Adrenal gland (tissue), 12 donors: ENCODE results near the gene IGF2. TPM values are rescaled to one million over a fixed set of nuclear protein-coding genes. Genes with fewer than 3 reads are reported as not detected.
A peak's percentile ranks its signal among the peaks of the same experiment; 100 is the strongest.

Experiments
- DNase-seq, 7 donors: peaks; one replicate each; pipeline ENCODE4 v3.0.0-alpha.2; 2019 to 2020
- H3K27ac ChIP-seq, 5 donors: fragments of 200-600 bp; sonication (generic) in 4 of 5; 1 replicate in 3 of 5; 2 replicates in 2 of 5; pipeline versions ENCODE4 v1.5.1 to v1.8.0; 2016 to 2020; ENCODE audit warnings: mild to moderate bottlenecking in 1 of 5
- H3K27me3 ChIP-seq: fragments of 200-600 bp; 2 replicates; pipeline ENCODE4 v1.8.0; 2021
- H3K36me3 ChIP-seq, 2 donors: fragments of 200-600 bp; replicated peaks in 1 of 2; 1 replicate in 1 of 2; 2 replicates in 1 of 2; pipeline versions ENCODE4 v1.5.1 to v1.8.0; 2018 to 2022
- H3K4me1 ChIP-seq, 2 donors: fragments of 200-600 bp; replicated peaks in 1 of 2; 1 replicate in 1 of 2; 2 replicates in 1 of 2; pipeline versions ENCODE4 v1.5.1 to v1.8.0; 2018 to 2021
- H3K4me3 ChIP-seq, 4 donors: fragments of 200-600 bp; sonication (generic) in 3 of 4; one replicate each; pipeline ENCODE4 v1.5.1; 2016 to 2018
- H3K9me3 ChIP-seq, 3 donors: fragments of 200-600 bp; sonication (generic) in 1 of 3; replicated peaks in 1 of 3; 1 replicate in 2 of 3; 2 replicates in 1 of 3; pipeline versions ENCODE4 v1.5.1 to v1.8.0; 2016 to 2021
- POLR2A ChIP-seq, 2 donors: fragments of 450-650 bp; IDR thresholded peaks; one replicate each; pipeline ENCODE4 v1.6.1; 2017; ENCODE audit warnings: antibody characterized with exemption in 2 of 2, mild to moderate bottlenecking in 2 of 2, moderate library complexity in 1 of 2
- WGBS, 4 donors: extraction: QIAGEN DNeasy Blood & Tissue Kit in 2 of 4; methylation state at CpG; one replicate each; pipeline versions ENCODE4 v1.1.5 to v1.1.7; 2013 to 2017; 5-methylcytosine and 5-hydroxymethylcytosine counted together
- intact Hi-C, 2 donors: fragments of 100-400 bp; cut with DNase I; formaldehyde crosslinking; loops; one replicate each; pipeline versions ENCODE4 v1.14.1 to v1.15.0; 2022 to 2023
- polyA plus RNA-seq, 3 donors: library from polyadenylated mRNA; stranded (reverse); fragments of 200-250 nt in 2 of 3; fragments of 350-450 nt in 1 of 3; fragmentation: Illumina TruSeq in 1 of 3; extraction: RNeasy Lipid Tissue Mini Kit (QIAGEN cat#74804) in 1 of 3; gene quantifications; one replicate each; pipeline ENCODE4 v1.2.3, GENCODE V29; 2013 to 2014
- total RNA-seq, 9 donors: library from RNA; depleted of rRNA in 4 of 9; stranded (reverse); fragments of >200 nt in 4 of 9; fragments of 120-200 nt in 1 of 9; fragmentation: NEBNext Ultra II Directional in 1 of 9; extraction: Animal tissue kit (Norgen Biotek cat#: 25700) in 1 of 9; gene quantifications; one replicate each; pipeline versions ENCODE4 v1.1.0 to v1.2.4, GENCODE V29; 2013 to 2023
- TF ChIP-seq, protein P1 (sequence below), 6 experiments: fragments of 450-650 bp in 4 of 6; fragments of 200-600 bp in 2 of 6; sonication (generic) in 1 of 6; IDR thresholded peaks; 1 replicate in 5 of 6; 2 replicates in 1 of 6; pipeline versions ENCODE4 v1.5.1 to v1.8.0; 2016 to 2021; ENCODE audit warnings: antibody characterized with exemption in 6 of 6, mild to moderate bottlenecking in 2 of 6, moderate library complexity in 1 of 6
- donor health status: healthy with polysubstance abuse.
- donor health status: Bipolar disorder and iron deficiency.
- donor health status: DM: yes; HTN: yes; CAD: no.
- donor health status: DM: no; HTN: no; CAD: no.
- donor health status: DM: no; HTN: no; CAD: no.
- donor health status: DM: yes; HTN: yes; CAD: no.

The IGF2 gene
- total and polyA plus RNA-seq, 12 donors = 41.8 to 693 (median 119) TPM

DNA sequence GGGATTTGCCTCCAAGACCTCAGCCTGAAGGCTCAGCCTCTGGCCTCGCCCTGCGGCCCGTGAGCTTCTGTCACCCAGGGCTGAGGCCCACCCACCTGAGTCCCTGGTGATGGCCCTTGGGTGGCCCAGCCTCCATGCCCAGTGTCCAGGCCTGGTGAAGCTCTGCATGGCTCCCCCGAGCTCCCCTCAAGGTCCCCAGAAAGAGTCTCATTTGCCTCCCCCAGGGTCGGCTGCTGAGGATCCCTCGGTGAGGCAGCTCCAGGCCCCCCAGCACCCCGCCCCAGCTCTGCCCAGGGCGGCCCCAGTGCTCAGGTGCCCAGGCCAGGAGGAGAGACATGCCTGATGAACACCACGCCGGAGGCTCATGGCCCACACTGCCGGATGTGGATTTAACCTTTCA, 34.6 kb upstream of the IGF2 start:
- WGBS, 4 donors = 43 to 74% (median 63%) methylated on average over 4 to 11 of the region's 11 CpGs
- Histone ChIP-seq H3K36me3 (no peaks in the 10 kb centered on the region), H3K4me1 (no peaks in the 10 kb centered on the region), H3K9me3 (no peaks in the 10 kb centered on the region), H3K27ac (no peak overlapping the region), H3K4me3 (no peak overlapping the region), H3K27me3 (no peaks in the 10 kb centered on the region)
- intact Hi-C loops = no loop called here
- TF ChIP-seq, protein P1, sequence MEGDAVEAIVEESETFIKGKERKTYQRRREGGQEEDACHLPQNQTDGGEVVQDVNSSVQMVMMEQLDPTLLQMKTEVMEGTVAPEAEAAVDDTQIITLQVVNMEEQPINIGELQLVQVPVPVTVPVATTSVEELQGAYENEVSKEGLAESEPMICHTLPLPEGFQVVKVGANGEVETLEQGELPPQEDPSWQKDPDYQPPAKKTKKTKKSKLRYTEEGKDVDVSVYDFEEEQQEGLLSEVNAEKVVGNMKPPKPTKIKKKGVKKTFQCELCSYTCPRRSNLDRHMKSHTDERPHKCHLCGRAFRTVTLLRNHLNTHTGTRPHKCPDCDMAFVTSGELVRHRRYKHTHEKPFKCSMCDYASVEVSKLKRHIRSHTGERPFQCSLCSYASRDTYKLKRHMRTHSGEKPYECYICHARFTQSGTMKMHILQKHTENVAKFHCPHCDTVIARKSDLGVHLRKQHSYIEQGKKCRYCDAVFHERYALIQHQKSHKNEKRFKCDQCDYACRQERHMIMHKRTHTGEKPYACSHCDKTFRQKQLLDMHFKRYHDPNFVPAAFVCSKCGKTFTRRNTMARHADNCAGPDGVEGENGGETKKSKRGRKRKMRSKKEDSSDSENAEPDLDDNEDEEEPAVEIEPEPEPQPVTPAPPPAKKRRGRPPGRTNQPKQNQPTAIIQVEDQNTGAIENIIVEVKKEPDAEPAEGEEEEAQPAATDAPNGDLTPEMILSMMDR (IDR thresholded peaks at IDR 0.05) = no peak
- no peak for TF ChIP-seq POLR2A (IDR thresholded peaks at IDR 0.05)
- no peak for DNase-seq

GRCh38 chr11:2173150-2173693, 34.0 kb upstream of the IGF2 start:
- no peak overlapping the region for H3K4me3 ChIP-seq
- H3K27me3 ChIP-seq = no peaks in the 10 kb centered on the region
- DNase-seq = no peak
- no peak overlapping the region for H3K27ac ChIP-seq
- TF ChIP-seq POLR2A (IDR thresholded peaks at IDR 0.05) = no peak
- TF ChIP-seq, protein P1 (IDR thresholded peaks at IDR 0.05) = peak in 1 of 6 experiments; percentile 10
- 80 to 86% (median 81%) methylated on average over 13 to 16 of the region's 16 CpGs for WGBS, 4 donors
- no peaks in the 10 kb centered on the region for H3K9me3 ChIP-seq
- intact Hi-C loops = no loop called here
- H3K4me1 ChIP-seq = no peaks in the 10 kb centered on the region
- no peaks in the 10 kb centered on the region for H3K36me3 ChIP-seq

- Histone ChIP-seq H3K9me3 (no peaks in the 10 kb centered on the region), H3K36me3 (no peaks in the 10 kb centered on the region), H3K4me3 (no peak overlapping the region), H3K27me3 (no peaks in the 10 kb centered on the region), H3K4me1 (no peaks in the 10 kb centered on the region), H3K27ac (peak overlapping the region in 1 of 5 donors; percentile 73)
- TF ChIP-seq, protein P1 (IDR thresholded peaks at IDR 0.05) = no peak
- TF ChIP-seq POLR2A (IDR thresholded peaks at IDR 0.05) = no peak
- no peak for DNase-seq
- intact Hi-C loops = no loop called here
- WGBS, 4 donors = 83 to 90% (median 87%) methylated on average over 5 to 12 of the region's 12 CpGs
Measured at GRCh38 chr11:2172676-2173075, 33.5 kb upstream of the IGF2 start.

DNA sequence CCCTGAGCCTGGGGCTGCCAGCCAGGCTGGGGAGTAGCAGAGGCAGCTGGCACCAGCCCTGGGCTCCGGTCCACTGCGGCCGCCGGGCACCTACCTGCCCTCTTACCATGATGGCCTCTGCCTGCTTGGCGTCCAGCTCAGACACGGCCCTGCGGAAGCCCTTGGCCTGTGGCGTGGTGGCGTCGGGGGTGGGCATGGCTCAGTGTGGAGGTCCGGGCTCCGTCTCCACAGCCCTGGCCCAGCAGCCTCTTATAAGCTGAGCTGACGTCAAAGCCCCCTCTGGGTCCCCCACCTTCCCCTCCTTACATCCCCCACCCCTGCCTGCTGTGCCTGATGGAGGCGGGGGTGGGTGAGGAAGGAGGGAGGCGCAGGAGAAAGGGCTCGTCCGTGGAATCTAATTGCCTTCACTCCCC, 32.4 kb upstream of the IGF2 start, which contains the start of gene TH:
TSS of gene TH (minus strand) at position 225 of the 413 bp plus-strand sequence. CDS start at position 196, 29 bp downstream.
- peak; percentile 54 to 94 for TF ChIP-seq POLR2A (IDR thresholded peaks at IDR 0.05)
- TF ChIP-seq, protein P1 (IDR thresholded peaks at IDR 0.05) = no peak
- Histone ChIP-seq H3K27ac (peak within 1 kb of the TSS in 1 of 5 donors; percentile 73), H3K4me1 (peaks cover 0 to under 1% of the 10 kb centered on the region in 2 donors), H3K36me3 (no peaks in the 10 kb centered on the region), H3K4me3 (no peak within 1 kb of the TSS), H3K9me3 (no peaks in the 10 kb centered on the region), H3K27me3 (no peaks in the 10 kb centered on the region)
- intact Hi-C loops = no loop called here
- DNase-seq = peak in 1 of 7 donors; percentile 92
- WGBS, 4 donors = 57 to 71% (median 62%) methylated on average over 4 to 17 of the region's 17 CpGs
